ENCODE data around the gene GPD2. TPM values are rescaled to one million over a fixed set of nuclear protein-coding genes. Genes with fewer than 3 reads are reported as not detected.
A peak's percentile ranks its signal among the peaks of the same experiment; 100 is the strongest.

GPD2 gene
- total and polyA plus RNA-seq, 2 of the 13 experiments (the other 11 are each of a cell fraction or from before 2014, with no cell fraction given) = not detected

DNA sequence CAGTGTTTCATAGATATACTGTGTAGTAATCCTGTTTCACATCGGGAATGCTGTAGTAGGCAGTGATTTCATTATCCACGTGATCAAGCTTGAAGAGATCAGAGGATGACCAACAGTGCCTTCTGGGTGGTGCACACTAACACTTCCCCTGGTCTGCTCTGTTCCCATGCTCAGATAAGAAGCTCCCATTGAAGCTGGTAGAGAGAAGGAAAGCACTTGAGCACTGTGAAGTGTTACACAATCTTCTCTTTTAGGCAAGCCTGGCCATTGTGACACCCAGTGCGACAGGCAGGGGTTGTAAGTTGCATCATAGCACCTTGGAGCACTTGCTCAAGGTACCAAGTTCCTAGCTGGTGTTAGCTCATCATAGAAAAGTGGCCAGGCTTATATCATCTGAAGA lies 30.6 kb upstream of the GPD2 start (continued):
- TF ChIP-seq, protein P1, sequence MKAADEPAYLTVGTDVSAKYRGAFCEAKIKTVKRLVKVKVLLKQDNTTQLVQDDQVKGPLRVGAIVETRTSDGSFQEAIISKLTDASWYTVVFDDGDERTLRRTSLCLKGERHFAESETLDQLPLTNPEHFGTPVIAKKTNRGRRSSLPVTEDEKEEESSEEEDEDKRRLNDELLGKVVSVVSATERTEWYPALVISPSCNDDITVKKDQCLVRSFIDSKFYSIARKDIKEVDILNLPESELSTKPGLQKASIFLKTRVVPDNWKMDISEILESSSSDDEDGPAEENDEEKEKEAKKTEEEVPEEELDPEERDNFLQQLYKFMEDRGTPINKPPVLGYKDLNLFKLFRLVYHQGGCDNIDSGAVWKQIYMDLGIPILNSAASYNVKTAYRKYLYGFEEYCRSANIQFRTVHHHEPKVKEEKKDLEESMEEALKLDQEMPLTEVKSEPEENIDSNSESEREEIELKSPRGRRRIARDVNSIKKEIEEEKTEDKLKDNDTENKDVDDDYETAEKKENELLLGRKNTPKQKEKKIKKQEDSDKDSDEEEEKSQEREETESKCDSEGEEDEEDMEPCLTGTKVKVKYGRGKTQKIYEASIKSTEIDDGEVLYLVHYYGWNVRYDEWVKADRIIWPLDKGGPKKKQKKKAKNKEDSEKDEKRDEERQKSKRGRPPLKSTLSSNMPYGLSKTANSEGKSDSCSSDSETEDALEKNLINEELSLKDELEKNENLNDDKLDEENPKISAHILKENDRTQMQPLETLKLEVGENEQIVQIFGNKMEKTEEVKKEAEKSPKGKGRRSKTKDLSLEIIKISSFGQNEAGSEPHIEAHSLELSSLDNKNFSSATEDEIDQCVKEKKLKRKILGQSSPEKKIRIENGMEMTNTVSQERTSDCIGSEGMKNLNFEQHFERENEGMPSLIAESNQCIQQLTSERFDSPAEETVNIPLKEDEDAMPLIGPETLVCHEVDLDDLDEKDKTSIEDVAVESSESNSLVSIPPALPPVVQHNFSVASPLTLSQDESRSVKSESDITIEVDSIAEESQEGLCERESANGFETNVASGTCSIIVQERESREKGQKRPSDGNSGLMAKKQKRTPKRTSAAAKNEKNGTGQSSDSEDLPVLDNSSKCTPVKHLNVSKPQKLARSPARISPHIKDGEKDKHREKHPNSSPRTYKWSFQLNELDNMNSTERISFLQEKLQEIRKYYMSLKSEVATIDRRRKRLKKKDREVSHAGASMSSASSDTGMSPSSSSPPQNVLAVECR (CRISPR knock-in tag; IDR thresholded peaks at IDR 0.05; ENCODE audit: borderline replicate concordance) = no peak
- TF ChIP-seq CEBPG (CRISPR knock-in tag; IDR thresholded peaks at IDR 0.05) (peak; percentile 64), GATAD2A (CRISPR knock-in tag; IDR thresholded peaks at IDR 0.05) (peak; percentile 59; the same call in 1 of the 2 replicates)

DNA sequence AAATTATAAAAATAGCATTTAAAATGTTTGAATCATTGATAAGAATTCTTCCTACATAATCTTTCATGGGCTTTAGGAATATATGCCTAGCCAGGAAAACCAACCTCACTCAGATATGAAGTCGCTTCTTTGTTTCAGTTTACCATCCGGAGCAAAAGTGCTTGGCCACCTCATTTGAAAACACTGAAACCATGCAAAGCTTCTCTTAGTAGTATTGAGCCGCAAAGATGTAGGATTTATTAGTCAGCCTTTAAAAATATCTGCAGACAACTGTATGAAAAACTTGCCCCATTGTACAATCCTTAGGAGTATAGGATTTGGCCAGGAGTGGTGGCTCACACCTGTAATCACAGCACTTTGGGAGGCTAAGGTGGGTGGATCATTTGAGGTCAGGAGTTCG lies 24.3 kb upstream of the GPD2 start:
- no peak for FAIRE-seq
- POLR2A ChIA-PET = no interaction called here
- in situ Hi-C loops (cut with HindIII; ENCODE audit: extremely low pct_ligation_motif_present, low pct_unique_long_range_greater_than_20kb) = no loop called here
- no peak for ATAC-seq
- no TSS peak for BruUV-seq (replicated peaks)
- DNase-seq (ENCODE audit: low spot score) = no peak
- Histone ChIP-seq H4K20me1 (ENCODE audit: insufficient read depth, low read length) (no peaks in the 10 kb centered on the region), H3K36me3 (replicated peaks in 1 of 2; ENCODE audit: control insufficient read depth in 1 of 2, insufficient read depth in 2 of 2, low read length in 2 of 2) (no peaks in the 10 kb centered on the region), H3K27me3 (ENCODE audit: control insufficient read depth in 1 of 2, insufficient read depth in 2 of 2, low read length in 2 of 2) (no peaks in the 10 kb centered on the region), H3K4me2 (ENCODE audit: low read depth, low read length) (no peak overlapping the region), H3K27ac (ENCODE audit: extremely low read length, insufficient read depth, low read length) (no peak overlapping the region), H3K9ac (ENCODE audit: insufficient read depth, low read depth, low read length) (no peak overlapping the region), H3K79me2 (ENCODE audit: insufficient read depth, low read length) (no peaks in the 10 kb centered on the region), H2AFZ (ENCODE audit: low read length) (no peak overlapping the region), H3K9me3 (ENCODE audit: low read length) (no peaks in the 10 kb centered on the region), H3K4me1 (ENCODE audit: insufficient read depth, low read length) (no peaks in the 10 kb centered on the region), H3K4me3 (replicated peaks in 1 of 3; ENCODE audit: insufficient read depth in 1 of 3, low read depth in 2 of 3, low read length in 3 of 3) (no peak overlapping the region)
- 63% methylated on average over 4 of the region's 4 CpGs for WGBS (ENCODE audit: low lambda C conversion rate)
- intact Hi-C loops (cut with micrococcal nuclease; ENCODE audit: unreplicated experiment) = no loop called here
- TF ChIP-seq ATM (IDR thresholded peaks at IDR 0.05; ENCODE audit: borderline replicate concordance) = no peak
- TF ChIP-seq HNRNPK (IDR thresholded peaks at IDR 0.05; ENCODE audit: low read depth, low read length, poor library complexity, severe bottlenecking) = no peak
- no peak for TF ChIP-seq ZSCAN25 (CRISPR knock-in tag; IDR thresholded peaks at IDR 0.05)
- no peak for TF ChIP-seq ZNF160 (CRISPR knock-in tag; IDR thresholded peaks at IDR 0.05)
- no peak for TF ChIP-seq HIVEP1 (CRISPR knock-in tag; IDR thresholded peaks at IDR 0.05)
- CTCF ChIA-PET (ENCODE audit: low intra/inter-chr PET ratio, low total read pairs) = no interaction called here
